OCI-LY1 (cell line): Measurements from ENCODE around the gene UBR2.

ENCODE experiments used
- CTCF ChIP-seq: fragments of 200-600 bp; sonication (generic), shearing (Covaris generic); IDR thresholded peaks from 2 replicates; pipeline ENCODE4 v1.5.1; 2017; ENCODE audit warnings: mild to moderate bottlenecking, antibody characterized with exemption, low read length, moderate library complexity, mixed read lengths
- EZH2 ChIP-seq: fragments of 200-600 bp; sonication (generic), shearing (Covaris generic); IDR thresholded peaks from 2 replicates; pipeline ENCODE4 v1.8.0; 2017; ENCODE audit warnings: borderline replicate concordance, mixed run types, mild to moderate bottlenecking, antibody characterized with exemption, low read length, moderate library complexity, mixed read lengths

- no peak for TF ChIP-seq CTCF
- no peak for TF ChIP-seq EZH2
These were observed 30.0 kb upstream of the UBR2 start for GRCh38 chr6:42533794-42534193.
